Esophagus muscularis mucosa (tissue), 4 donors: ENCODE results near the gene EBF3. TPM values are rescaled to one million over a fixed set of nuclear protein-coding genes. Genes with fewer than 3 reads are reported as not detected.
A peak's percentile ranks its signal among the peaks of the same experiment; 100 is the strongest.

ENCODE experiments used
- DNase-seq: peaks from one replicate; pipeline ENCODE4 v3.0.0-alpha.2; 2017; ENCODE audit errors: extremely low spot score
- H3K27ac ChIP-seq, 4 donors: fragments of 200-600 bp; sonication (generic); replicated peaks in 1 of 4; 1 replicate in 3 of 4; 2 replicates in 1 of 4; pipeline ENCODE4 v1.5.1; 2016 to 2019; ENCODE audit warnings: mild to moderate bottlenecking in 1 of 4
- H3K27me3 ChIP-seq, 4 donors: fragments of 200-600 bp; sonication (generic); one replicate each; pipeline versions ENCODE4 v1.5.1 to v1.6.0; 2016 to 2019
- H3K36me3 ChIP-seq, 4 donors: fragments of 200-600 bp; sonication (generic); one replicate each; pipeline ENCODE4 v1.5.1; 2016 to 2019
- H3K4me1 ChIP-seq, 4 donors: fragments of 200-600 bp; sonication (generic); one replicate each; pipeline ENCODE4 v1.5.1; 2016 to 2019
- H3K4me3 ChIP-seq, 4 donors: fragments of 200-600 bp; sonication (generic); 1 replicate in 2 of 4; 2 replicates in 2 of 4; pipeline ENCODE4 v1.5.1; 2016 to 2019; ENCODE audit warnings: mild to moderate bottlenecking in 4 of 4, moderate library complexity in 1 of 4
- H3K9me3 ChIP-seq, 4 donors: fragments of 200-600 bp; sonication (generic); 1 replicate in 3 of 4; 2 replicates in 1 of 4; pipeline ENCODE4 v1.5.1; 2016 to 2019
- CTCF ChIP-seq, 3 experiments: fragments of 200-600 bp in 2 of 3; fragments of 450-650 bp in 1 of 3; sonication (generic) in 2 of 3; IDR thresholded peaks; one replicate each; pipeline ENCODE4 v1.5.1; 2017 to 2019; ENCODE audit warnings: antibody characterized with exemption in 3 of 3, mild to moderate bottlenecking in 2 of 3, moderate library complexity in 1 of 3
- EP300 ChIP-seq: sonication (generic); formaldehyde crosslinking; IDR thresholded peaks from one replicate; pipeline ENCODE4 v1.6.1; 2017; ENCODE audit warnings: antibody characterized with exemption
- POLR2A ChIP-seq: fragments of 450-650 bp; IDR thresholded peaks from one replicate; pipeline ENCODE4 v1.6.1; 2017; ENCODE audit warnings: antibody characterized with exemption, moderate library complexity, mild to moderate bottlenecking, low read depth
- POLR2AphosphoS5 ChIP-seq, 2 donors: sonication (generic); formaldehyde crosslinking; IDR thresholded peaks; one replicate each; pipeline ENCODE4 v1.6.1; 2017; ENCODE audit warnings: antibody characterized with exemption in 2 of 2
- WGBS: methylation state at CpG from one replicate; pipeline ENCODE4 v1.1.5; 2018; 5-methylcytosine and 5-hydroxymethylcytosine counted together
- intact Hi-C: fragments of 100-400 bp; cut with DNase I; formaldehyde crosslinking; loops from one replicate; pipeline ENCODE4 v1.15.1; 2023
- total RNA-seq, 4 donors: library from RNA; depleted of rRNA; stranded (reverse); fragments of >200 nt; gene quantifications; one replicate each; pipeline versions ENCODE4 v1.1.0 to v1.2.1, GENCODE V29; 2016

Gene EBF3
- total RNA-seq, 4 donors from 2014 or later, result 2.9 to 7.3 (median 5.2) TPM

DNA sequence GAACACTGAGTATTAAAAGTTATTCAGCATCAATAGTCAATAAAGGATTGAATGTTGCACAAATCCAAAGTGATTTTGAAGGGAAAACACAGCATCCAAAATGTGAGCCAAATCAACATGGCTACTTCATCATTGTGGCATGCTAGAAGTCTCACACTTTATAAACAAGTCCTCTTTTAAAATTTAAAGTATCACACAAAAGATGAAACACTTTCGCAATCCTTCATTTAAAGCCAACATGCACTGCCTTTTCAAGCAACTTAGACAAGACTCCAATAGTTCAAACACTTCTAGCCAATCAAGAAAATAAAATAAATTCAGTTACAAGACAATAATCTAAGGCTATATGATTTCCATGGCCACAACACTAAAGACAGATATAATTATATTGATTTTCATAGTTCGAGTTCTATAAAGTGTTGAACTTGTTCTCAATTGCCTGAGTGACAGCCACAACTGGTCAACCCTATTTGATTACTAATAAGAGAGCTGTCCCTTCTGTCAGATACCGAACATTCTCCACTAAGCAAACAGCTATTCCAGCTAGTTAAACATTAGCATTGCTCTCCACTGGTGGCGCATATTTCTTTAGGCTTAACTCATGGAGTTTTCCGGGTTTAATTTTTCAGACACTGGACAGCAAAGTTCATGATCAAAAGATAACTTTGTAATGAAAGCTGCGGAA lies 8.3 kb downstream of the EBF3 start:
- H3K36me3 ChIP-seq, result no peaks in the 10 kb centered on the region
- TF ChIP-seq POLR2AphosphoS5 (IDR thresholded peaks at IDR 0.05) (no peak), EP300 (no peak), POLR2A (no peak), CTCF (IDR thresholded peaks at IDR 0.05) (no peak)
- no peak for DNase-seq
- no peaks in the 10 kb centered on the region for H3K9me3 ChIP-seq
- peak overlapping the region in 1 of 4 donors; percentile 43 for H3K27ac ChIP-seq
- H3K4me1 ChIP-seq, result peaks cover 24 to 37% (median 30%) of the 10 kb centered on the region in 4 donors
- H3K4me3 ChIP-seq, result no peak overlapping the region
- intact Hi-C loops, result no loop called here
- H3K27me3 ChIP-seq, result peaks cover 0 to 84% (median 44%) of the 10 kb centered on the region in 4 donors
- 59% methylated on average over 6 of the region's 6 CpGs for WGBS

GRCh38 chr10:129954492-129955315 lies 9.4 kb downstream of the EBF3 start:
- peak overlapping the region in 3 of 4 donors; percentile 33 to 43 (median 42) for H3K27ac ChIP-seq
- peaks cover 0 to 79% (median 35%) of the 10 kb centered on the region in 4 donors for H3K27me3 ChIP-seq
- peak overlapping the region in 1 of 4 donors; percentile 4 for H3K4me3 ChIP-seq
- H3K36me3 ChIP-seq, result no peaks in the 10 kb centered on the region
- 72% methylated on average over 11 of the region's 11 CpGs for WGBS
- no peak for TF ChIP-seq CTCF (IDR thresholded peaks at IDR 0.05)
- no peak for TF ChIP-seq POLR2AphosphoS5 (IDR thresholded peaks at IDR 0.05)
- no peak for TF ChIP-seq POLR2A
- no peak for TF ChIP-seq EP300
- intact Hi-C loops, result no loop called here
- no peaks in the 10 kb centered on the region for H3K9me3 ChIP-seq
- no peak for DNase-seq
- H3K4me1 ChIP-seq, result peaks cover 26 to 32% (median 29%) of the 10 kb centered on the region in 4 donors

DNA sequence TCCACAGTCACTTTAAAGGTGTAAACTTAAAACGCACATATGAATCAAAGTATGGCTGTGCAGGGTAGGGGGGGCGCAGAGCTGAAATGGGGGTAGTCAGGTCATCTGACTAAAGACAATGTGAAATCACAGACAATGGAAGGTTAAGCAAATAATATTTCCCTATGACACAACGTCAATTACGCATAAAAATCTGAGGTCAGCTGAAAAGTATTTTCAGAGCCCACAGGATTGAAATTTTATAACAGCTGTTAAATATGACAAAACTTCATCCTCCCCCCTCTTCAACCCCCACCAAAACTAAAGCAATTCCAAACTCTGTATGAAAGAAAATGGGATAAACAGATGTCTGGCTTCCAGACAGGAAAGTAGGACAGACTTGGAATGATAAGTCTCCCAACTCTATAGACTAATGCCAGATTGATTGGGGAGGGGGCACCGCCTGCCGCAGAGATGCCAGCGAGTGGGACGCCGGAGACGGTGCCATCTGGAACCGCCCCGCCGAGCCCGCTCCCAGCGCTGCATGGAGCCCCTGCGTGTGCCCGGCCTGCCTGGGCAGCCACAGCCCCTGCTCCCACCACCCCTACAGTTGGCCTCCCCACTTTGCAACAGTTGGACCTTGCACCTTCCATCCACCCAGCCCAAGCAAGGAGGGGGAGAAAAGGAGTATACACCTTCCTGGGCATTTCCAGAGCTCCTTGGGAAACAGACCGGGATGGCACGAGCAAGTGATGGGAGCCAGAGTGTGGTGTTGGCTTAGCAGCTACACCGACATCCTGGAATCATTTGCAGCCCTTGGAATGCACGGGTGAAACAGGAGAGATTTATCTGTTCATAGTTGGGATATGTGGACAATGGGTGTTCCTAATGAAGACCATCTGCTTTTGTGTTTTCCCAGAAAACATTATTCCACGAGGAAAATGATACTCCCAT lies 10.7 kb downstream of the EBF3 start:
- Histone ChIP-seq H3K36me3 (no peaks in the 10 kb centered on the region), H3K27me3 (peaks cover 0 to 79% (median 22%) of the 10 kb centered on the region in 4 donors), H3K27ac (peak overlapping the region; percentile 40 to 73 (median 62)), H3K4me3 (peak overlapping the region in 3 of 4 donors; percentile 8 to 35 (median 15)), H3K9me3 (no peaks in the 10 kb centered on the region), H3K4me1 (peaks cover 21 to 32% (median 27%) of the 10 kb centered on the region in 4 donors)
- no peak for DNase-seq
- 73% methylated on average over 21 of the region's 22 CpGs for WGBS
- intact Hi-C loops, result no loop called here
- TF ChIP-seq EP300, result no peak
- no peak for TF ChIP-seq POLR2A
- no peak for TF ChIP-seq CTCF (IDR thresholded peaks at IDR 0.05)
- no peak for TF ChIP-seq POLR2AphosphoS5 (IDR thresholded peaks at IDR 0.05)

DNA sequence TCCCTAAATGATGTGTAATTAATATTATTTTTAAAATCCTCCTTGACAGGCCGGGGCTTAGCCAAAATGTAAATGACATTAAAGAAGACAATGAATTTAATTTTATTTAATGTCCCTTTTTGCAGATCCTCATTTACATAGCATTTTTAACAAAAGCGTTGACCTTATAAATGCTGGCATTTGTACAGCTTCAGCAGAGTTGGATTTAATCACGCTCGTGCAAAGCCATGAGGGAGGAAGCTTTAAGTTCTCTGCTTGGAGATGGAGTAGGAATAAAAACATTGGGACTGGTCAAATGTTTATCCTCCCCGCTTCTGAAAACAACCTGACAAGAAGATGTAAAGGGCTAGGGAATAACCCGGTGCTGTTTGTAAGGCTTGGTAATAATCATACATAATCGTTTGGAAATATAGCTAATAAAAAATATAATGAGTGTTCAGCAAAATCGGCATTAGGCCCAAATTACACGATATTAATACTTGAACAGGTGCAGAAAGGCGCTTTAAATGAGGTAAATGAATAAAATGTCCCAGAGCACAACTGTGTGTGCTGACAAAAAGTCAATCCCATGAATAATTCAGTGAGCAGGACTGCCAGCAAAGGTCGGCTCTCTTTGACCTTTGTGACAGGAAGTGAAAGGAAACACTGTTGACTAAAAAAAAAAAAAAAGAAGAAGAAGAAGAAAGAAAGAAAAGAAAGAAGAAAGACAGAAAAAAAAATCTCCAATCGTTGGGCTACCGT lies 11.5 kb downstream of the EBF3 start:
- Histone ChIP-seq H3K9me3 (no peaks in the 10 kb centered on the region), H3K4me3 (no peak overlapping the region), H3K36me3 (no peaks in the 10 kb centered on the region), H3K27ac (peak overlapping the region in 3 of 4 donors; percentile 61 to 73 (median 63)), H3K4me1 (peaks cover 17 to 40% (median 24%) of the 10 kb centered on the region in 4 donors), H3K27me3 (peaks cover 0 to 73% (median 15%) of the 10 kb centered on the region in 4 donors)
- 73% methylated on average over 13 of the region's 13 CpGs for WGBS
- no peak for DNase-seq
- TF ChIP-seq EP300, result no peak
- TF ChIP-seq CTCF (IDR thresholded peaks at IDR 0.05), result no peak
- no peak for TF ChIP-seq POLR2A
- no peak for TF ChIP-seq POLR2AphosphoS5 (IDR thresholded peaks at IDR 0.05)
- intact Hi-C loops, result no loop called here
